Renal cortex interstitium (tissue), 11 donors: ENCODE measurements around the gene NR3C2. TPM values are rescaled to one million over a fixed set of nuclear protein-coding genes. Genes with fewer than 3 reads are reported as not detected.

Experiments
- DNase-seq, 11 donors: peaks; one replicate each; pipeline ENCODE4 v3.0.0-alpha.2; 2013; ENCODE audit warnings: low read depth in 9 of 11, low spot score in 4 of 11; ENCODE audit errors: extremely low read depth in 1 of 11
- polyA plus RNA-seq, 3 donors: library from polyadenylated mRNA; unstranded; fragments of 120-200 nt; gene quantifications; one replicate each; pipeline ENCODE4 v1.2.1, GENCODE V29; 2013; ENCODE audit not compliant: insufficient read length in 3 of 3

NR3C2 gene
- polyA plus RNA-seq, 3 donors = 14.4 to 16.2 (median 15.8) TPM

- DNase-seq = no peak
Measured at GRCh38 chr4:148057516-148057915, 384.7 kb downstream of the NR3C2 start.

- no peak for DNase-seq
Measured at GRCh38 chr4:148056879-148057278, 385.3 kb downstream of the NR3C2 start.

GRCh38 chr4:148055844-148056243 is 386.4 kb downstream of the NR3C2 start:
- DNase-seq = no peak

- DNase-seq = peak in 1 of 11 donors; percentile 49
Measured at GRCh38 chr4:148054275-148054674, 387.9 kb downstream of the NR3C2 start.

GRCh38 chr4:148053298-148054003 is 388.8 kb downstream of the NR3C2 start:
- no peak for DNase-seq

- no peak for DNase-seq
Measured at GRCh38 chr4:148052448-148052847, 389.8 kb downstream of the NR3C2 start.

- no peak for DNase-seq
Measured at GRCh38 chr4:148051403-148051802, 390.8 kb downstream of the NR3C2 start.

- DNase-seq = no peak
Measured at GRCh38 chr4:148048598-148048997, 393.6 kb downstream of the NR3C2 start.

- DNase-seq = no peak
Measured at GRCh38 chr4:148044912-148045352, 397.3 kb downstream of the NR3C2 start.

GRCh38 chr4:148044089-148044911 is 397.9 kb downstream of the NR3C2 start:
- DNase-seq = no peak

- DNase-seq = no peak
Measured at GRCh38 chr4:148041606-148042329, 400.4 kb downstream of the NR3C2 start.

GRCh38 chr4:148034813-148035212 is 407.4 kb downstream of the NR3C2 start:
- DNase-seq = no peak

- DNase-seq = no peak
Measured at GRCh38 chr4:148030193-148030873, 411.9 kb downstream of the NR3C2 start.

GRCh38 chr4:148029781-148030180 is 412.4 kb downstream of the NR3C2 start:
- DNase-seq = no peak
